Measurements from ENCODE around the gene TMEM8B. TPM values are rescaled to one million over a fixed set of nuclear protein-coding genes. Genes with fewer than 3 reads are reported as not detected.
A peak's percentile ranks its signal among the peaks of the same experiment; 100 is the strongest.

The TMEM8B gene, protein sequence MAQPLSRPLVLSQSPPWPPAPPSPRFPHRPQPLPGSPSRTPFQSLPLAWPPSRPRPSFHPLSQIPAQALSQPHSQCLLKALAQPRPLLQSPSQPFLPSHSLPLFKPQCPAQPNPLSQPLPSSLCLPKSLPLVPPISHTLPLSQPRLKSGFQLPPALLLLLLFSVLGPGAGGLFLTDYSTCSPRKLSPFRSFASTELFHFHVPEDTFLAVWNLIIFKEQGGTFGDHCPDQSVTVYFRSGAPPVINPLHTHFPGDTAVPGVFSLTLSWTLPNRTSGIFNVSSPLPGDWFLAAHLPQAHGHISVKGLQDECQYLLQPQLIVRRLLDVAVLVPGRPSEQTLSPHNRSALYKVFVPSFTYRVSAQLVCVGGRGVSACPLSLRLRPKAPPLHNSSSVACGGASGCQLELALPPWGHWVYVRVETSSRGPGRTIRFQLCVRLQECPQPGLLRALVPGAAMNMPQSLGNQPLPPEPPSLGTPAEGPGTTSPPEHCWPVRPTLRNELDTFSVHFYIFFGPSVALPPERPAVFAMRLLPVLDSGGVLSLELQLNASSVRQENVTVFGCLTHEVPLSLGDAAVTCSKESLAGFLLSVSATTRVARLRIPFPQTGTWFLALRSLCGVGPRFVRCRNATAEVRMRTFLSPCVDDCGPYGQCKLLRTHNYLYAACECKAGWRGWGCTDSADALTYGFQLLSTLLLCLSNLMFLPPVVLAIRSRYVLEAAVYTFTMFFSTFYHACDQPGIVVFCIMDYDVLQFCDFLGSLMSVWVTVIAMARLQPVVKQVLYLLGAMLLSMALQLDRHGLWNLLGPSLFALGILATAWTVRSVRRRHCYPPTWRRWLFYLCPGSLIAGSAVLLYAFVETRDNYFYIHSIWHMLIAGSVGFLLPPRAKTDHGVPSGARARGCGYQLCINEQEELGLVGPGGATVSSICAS
- total RNA-seq (2021; ENCODE audit: unreplicated experiment) (7.2 TPM), Bru-seq, nascent RNA (percentile 48 among the genes with signal in this experiment), BruChase-seq, experiment 1, labeled RNA remaining after a 6-hour chase (percentile 46 among the genes with signal in this experiment), BruChase-seq, experiment 2, labeled RNA remaining after a 2-hour chase (percentile 52 among the genes with signal in this experiment)
- polyA plus RNA-seq (2012), result 7.1 and 7.2 TPM in 2 replicates
- long read RNA-seq, partial matches to known transcripts, result 8 of 14 reads
- long read RNA-seq, other reads (novel, unspliced or antisense), result 6 of 14 reads

DNA sequence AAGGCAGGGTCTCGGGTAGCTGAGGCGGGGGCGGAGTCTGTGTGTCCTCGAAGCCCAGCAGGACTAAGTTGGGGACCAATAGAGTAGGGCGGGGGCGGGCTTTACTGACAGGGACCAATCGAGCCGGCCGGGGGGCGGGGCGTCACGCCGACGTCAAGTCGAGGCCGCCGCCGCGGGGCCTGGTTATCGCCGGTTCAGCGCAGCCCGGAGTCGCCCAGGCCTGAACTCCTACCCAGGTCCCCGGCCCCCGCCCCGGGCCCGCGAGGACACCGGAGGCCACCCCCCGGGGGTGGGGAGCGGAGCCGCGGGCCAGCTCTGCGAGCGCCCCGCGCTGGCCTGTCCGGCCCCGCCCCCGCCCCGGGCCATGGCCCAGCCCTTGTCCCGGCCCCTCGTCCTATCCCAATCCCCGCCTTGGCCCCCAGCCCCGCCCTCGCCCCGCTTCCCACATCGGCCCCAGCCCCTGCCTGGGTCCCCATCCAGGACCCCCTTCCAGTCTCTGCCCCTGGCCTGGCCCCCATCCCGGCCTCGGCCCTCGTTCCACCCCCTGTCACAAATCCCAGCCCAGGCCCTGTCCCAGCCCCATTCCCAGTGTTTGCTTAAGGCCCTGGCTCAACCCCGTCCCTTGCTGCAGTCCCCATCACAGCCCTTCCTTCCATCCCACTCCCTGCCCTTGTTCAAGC, at the start of gene TMEM8B:
Gene TMEM8B (plus strand): TSS at position 145 of the 680 bp plus-strand sequence. CDS start 220 bp downstream, at position 365.
- TF ChIP-seq FOSL1 (IDR thresholded peaks at IDR 0.05; ENCODE audit: low read depth) (no peak), POLR2AphosphoS5 (IDR thresholded peaks at IDR 0.05; ENCODE audit: low read depth, low read length) (peak; percentile 57), JUND (IDR thresholded peaks at IDR 0.05) (no peak), ZFX (IDR thresholded peaks at IDR 0.05) (peak; percentile 58), TCF7L2 (IDR thresholded peaks at IDR 0.05; ENCODE audit: borderline replicate concordance, extremely low read depth, insufficient read depth, insufficient read length) (no peak), EZH2 (IDR thresholded peaks at IDR 0.05) (no peak), EZH2phosphoT487 (IDR thresholded peaks at IDR 0.05; ENCODE audit: borderline replicate concordance) (no peak), CEBPB (IDR thresholded peaks at IDR 0.05; ENCODE audit: low read depth) (no peak), POLR2A (IDR thresholded peaks at IDR 0.05; ENCODE audit: borderline replicate concordance, extremely low read depth, insufficient read depth, insufficient read length) (no peak), CBX3 (IDR thresholded peaks at IDR 0.05; ENCODE audit: low read depth) (no peak), SIN3A (IDR thresholded peaks at IDR 0.05; ENCODE audit: low read depth) (no peak), EGR1 (IDR thresholded peaks at IDR 0.05; ENCODE audit: low read depth) (peak; percentile 71), ZNF274 (IDR thresholded peaks at IDR 0.05; ENCODE audit: low read depth, low read length) (no peak)
- TF ChIP-seq, protein P1, sequence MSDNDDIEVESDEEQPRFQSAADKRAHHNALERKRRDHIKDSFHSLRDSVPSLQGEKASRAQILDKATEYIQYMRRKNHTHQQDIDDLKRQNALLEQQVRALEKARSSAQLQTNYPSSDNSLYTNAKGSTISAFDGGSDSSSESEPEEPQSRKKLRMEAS (IDR thresholded peaks at IDR 0.05), result no peak
- TF ChIP-seq, protein P2, sequence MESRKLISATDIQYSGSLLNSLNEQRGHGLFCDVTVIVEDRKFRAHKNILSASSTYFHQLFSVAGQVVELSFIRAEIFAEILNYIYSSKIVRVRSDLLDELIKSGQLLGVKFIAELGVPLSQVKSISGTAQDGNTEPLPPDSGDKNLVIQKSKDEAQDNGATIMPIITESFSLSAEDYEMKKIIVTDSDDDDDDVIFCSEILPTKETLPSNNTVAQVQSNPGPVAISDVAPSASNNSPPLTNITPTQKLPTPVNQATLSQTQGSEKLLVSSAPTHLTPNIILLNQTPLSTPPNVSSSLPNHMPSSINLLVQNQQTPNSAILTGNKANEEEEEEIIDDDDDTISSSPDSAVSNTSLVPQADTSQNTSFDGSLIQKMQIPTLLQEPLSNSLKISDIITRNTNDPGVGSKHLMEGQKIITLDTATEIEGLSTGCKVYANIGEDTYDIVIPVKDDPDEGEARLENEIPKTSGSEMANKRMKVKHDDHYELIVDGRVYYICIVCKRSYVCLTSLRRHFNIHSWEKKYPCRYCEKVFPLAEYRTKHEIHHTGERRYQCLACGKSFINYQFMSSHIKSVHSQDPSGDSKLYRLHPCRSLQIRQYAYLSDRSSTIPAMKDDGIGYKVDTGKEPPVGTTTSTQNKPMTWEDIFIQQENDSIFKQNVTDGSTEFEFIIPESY (IDR thresholded peaks at IDR 0.05; ENCODE audit: extremely low read depth, insufficient replicate concordance, low read length), result no peak
- TF ChIP-seq, protein P3, sequence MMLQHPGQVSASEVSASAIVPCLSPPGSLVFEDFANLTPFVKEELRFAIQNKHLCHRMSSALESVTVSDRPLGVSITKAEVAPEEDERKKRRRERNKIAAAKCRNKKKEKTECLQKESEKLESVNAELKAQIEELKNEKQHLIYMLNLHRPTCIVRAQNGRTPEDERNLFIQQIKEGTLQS (IDR thresholded peaks at IDR 0.05), result no peak
- Histone ChIP-seq H3K27me3 (ENCODE audit: insufficient read depth, low read length) (no peaks in the 10 kb centered on the region), H3K9ac (ENCODE audit: low read length) (peak within 1 kb of the TSS; percentile 67), H3K4me1 (ENCODE audit: control insufficient read depth in 1 of 2, insufficient read depth in 2 of 2, low read length in 2 of 2) (peaks cover 3 to 30% of the 10 kb centered on the region in 2 experiments; a peak in 3 of 4 replicates), H4K20me1 (ENCODE audit: insufficient read depth) (no peaks in the 10 kb centered on the region), H3K36me3 (ENCODE audit: control insufficient read depth in 1 of 2, insufficient read depth in 2 of 2, low read length in 2 of 2) (no peaks in the 10 kb centered on the region), H2AFZ (ENCODE audit: low read depth, low read length, poor library complexity, severe bottlenecking) (peak within 1 kb of the TSS; percentile 56), H3K9me3 (ENCODE audit: control insufficient read depth in 1 of 2, insufficient read depth in 1 of 2, low read depth in 1 of 2, low read length in 2 of 2) (no peaks in the 10 kb centered on the region), H3K79me2 (ENCODE audit: insufficient read depth, low read length) (no peaks in the 10 kb centered on the region), H3K9me2 (ENCODE audit: insufficient read depth) (no peaks in the 10 kb centered on the region), H3K27ac (ENCODE audit: low read depth, low read length) (peak within 1 kb of the TSS; percentile 40; the same call in 1 of the 2 replicates), H3K4me2 (ENCODE audit: low read length) (peak within 1 kb of the TSS; percentile 94), H3K4me3 (replicated peaks in 1 of 2; ENCODE audit: low read depth in 1 of 2, low read length in 2 of 2) (peak within 1 kb of the TSS; percentile 61 to 70)
- ChIA-PET CTCF (interaction anchor here (1.0 to 1.1 kb wide), 2 partner anchors 53 to 116 kb away, joined by 3 to 8 read pairs; no protein-coding TSS in a partner anchor), POLR2A (no interaction called here), RAD21 (ENCODE audit: low non-redundant PET in 1 of 2, low total read pairs in 2 of 2, uncharacterized antibody in 2 of 2, unreplicated experiment in 2 of 2) (no interaction called here)
- ATAC-seq (peak; percentile 92), DNase-seq (ENCODE audit: low read depth, low spot score) (peak; percentile 76)
- intact Hi-C loops (cut with micrococcal nuclease), result no loop called here
- BruUV-seq (replicated peaks), result no TSS peak
